H9 (cell line): ENCODE measurements around the gene MYOM3. TPM values are rescaled to one million over a fixed set of nuclear protein-coding genes. Genes with fewer than 3 reads are reported as not detected.

Experiments used
- DNase-seq: peaks from one replicate; pipeline ENCODE4 v3.0.0-alpha.2; 2017
- H2AFZ ChIP-seq: one replicate; pipeline ENCODE4 v1.6.1; 2013; ENCODE audit warnings: mild to moderate bottlenecking, low read length, control low read depth, moderate library complexity
- H2AK5ac ChIP-seq: 2 replicates; pipeline ENCODE4 v1.6.1; 2013; ENCODE audit warnings: low read length, control low read depth, mixed read lengths; ENCODE audit not compliant: insufficient read length
- H2BK120ac ChIP-seq: one replicate; pipeline ENCODE4 v1.6.1; 2013; ENCODE audit warnings: low read depth, mild to moderate bottlenecking, low read length, control low read depth, inconsistent platforms; ENCODE audit not compliant: poor library complexity, severe bottlenecking
- H2BK12ac ChIP-seq: 2 replicates; pipeline ENCODE4 v1.6.1; 2013; ENCODE audit warnings: low read length, control low read depth, mixed read lengths, low read depth; ENCODE audit not compliant: insufficient read length
- H2BK15ac ChIP-seq: 2 replicates; pipeline ENCODE4 v1.6.1; 2013; ENCODE audit warnings: low read depth, low read length, control low read depth
- H2BK20ac ChIP-seq: one replicate; pipeline ENCODE4 v1.6.1; 2013; ENCODE audit warnings: low read depth, mild to moderate bottlenecking, low read length, control low read depth, inconsistent platforms; ENCODE audit not compliant: poor library complexity, severe bottlenecking
- H2BK5ac ChIP-seq: 2 replicates; pipeline ENCODE4 v1.6.1; 2013; ENCODE audit warnings: low read length, control low read depth, mixed read lengths; ENCODE audit not compliant: insufficient read length
- H3K14ac ChIP-seq: 2 replicates; pipeline ENCODE4 v1.6.1; 2013; ENCODE audit warnings: low read length, control low read depth; ENCODE audit not compliant: insufficient read depth
- H3K18ac ChIP-seq: 2 replicates; pipeline ENCODE4 v1.6.1; 2013; ENCODE audit warnings: low read depth, mild to moderate bottlenecking, mixed read lengths, low read length, control low read depth; ENCODE audit not compliant: insufficient read length
- H3K23ac ChIP-seq: 2 replicates; pipeline ENCODE4 v1.6.1; 2013; ENCODE audit warnings: low read length, control low read depth, mixed read lengths, low read depth; ENCODE audit not compliant: insufficient read length
- H3K23me2 ChIP-seq: 2 replicates; pipeline ENCODE4 v1.6.1; 2013; ENCODE audit warnings: low read depth, mild to moderate bottlenecking, mixed read lengths, low read length, control low read depth; ENCODE audit not compliant: insufficient read length, poor library complexity, severe bottlenecking
- H3K27ac ChIP-seq: 2 replicates; pipeline ENCODE4 v1.5.1; 2013; ENCODE audit warnings: low read length, control low read depth, mixed read lengths, low read depth; ENCODE audit not compliant: insufficient read length
- H3K27me3 ChIP-seq: 2 replicates; pipeline ENCODE4 v1.6.1; 2013; ENCODE audit warnings: low read length, control low read depth, inconsistent platforms; ENCODE audit not compliant: insufficient read depth
- H3K4ac ChIP-seq: 2 replicates; pipeline ENCODE4 v1.6.1; 2013; ENCODE audit warnings: low read depth, mild to moderate bottlenecking, control low read depth, inconsistent platforms, low read length, moderate library complexity
- H3K4me1 ChIP-seq: 2 replicates; pipeline ENCODE4 v1.6.1; 2013; ENCODE audit warnings: low read length, control low read depth, inconsistent platforms; ENCODE audit not compliant: insufficient read depth
- H3K4me2 ChIP-seq: 2 replicates; pipeline ENCODE4 v1.6.1; 2013; ENCODE audit warnings: low read length, control low read depth, mixed read lengths; ENCODE audit not compliant: insufficient read length, insufficient read depth
- H3K56ac ChIP-seq: 2 replicates; pipeline ENCODE4 v1.6.1; 2013; ENCODE audit warnings: low read depth, mild to moderate bottlenecking, mixed read lengths, low read length, control low read depth; ENCODE audit not compliant: insufficient read length
- H3K79me1 ChIP-seq: 2 replicates; pipeline ENCODE4 v1.6.1; 2013; ENCODE audit warnings: low read depth, mild to moderate bottlenecking, moderate library complexity, low read length, control low read depth, inconsistent platforms; ENCODE audit not compliant: insufficient read depth, poor library complexity, severe bottlenecking
- H3K79me2 ChIP-seq: 2 replicates; pipeline ENCODE4 v1.6.1; 2013; ENCODE audit warnings: low read length, control low read depth, inconsistent platforms; ENCODE audit not compliant: insufficient read depth
- H3K9ac ChIP-seq: 2 replicates; pipeline ENCODE4 v1.6.1; 2013; ENCODE audit warnings: low read length, control low read depth, mixed read lengths; ENCODE audit not compliant: insufficient read length; ENCODE audit errors: extremely low read depth
- H3K9me3 ChIP-seq: one replicate; pipeline ENCODE4 v1.6.1; 2013; ENCODE audit warnings: low read depth, low read length, inconsistent platforms; ENCODE audit not compliant: control insufficient read depth
- H3T11ph ChIP-seq: one replicate; pipeline ENCODE4 v1.6.1; 2013; ENCODE audit warnings: mild to moderate bottlenecking, low read length, control low read depth, inconsistent platforms
- H4K20me1 ChIP-seq: one replicate; pipeline ENCODE4 v1.6.1; 2013; ENCODE audit not compliant: control insufficient read depth, insufficient read length, insufficient read depth
- H4K5ac ChIP-seq: 2 replicates; pipeline ENCODE4 v1.6.1; 2013; ENCODE audit warnings: low read depth, mild to moderate bottlenecking, mixed read lengths, low read length, control low read depth; ENCODE audit not compliant: insufficient read length
- H4K8ac ChIP-seq: replicated peaks from 2 replicates; pipeline ENCODE4 v1.6.1; 2013; ENCODE audit warnings: low read length, control low read depth, mixed read lengths, low read depth; ENCODE audit not compliant: insufficient read length
- H4K91ac ChIP-seq: 2 replicates; pipeline ENCODE4 v1.6.1; 2013; ENCODE audit warnings: low read depth, mild to moderate bottlenecking, moderate library complexity, mixed read lengths, low read length, control low read depth; ENCODE audit not compliant: insufficient read length
- H3K27ac Mint-ChIP-seq, 3 experiments: 2 replicates in 2 of 3; 3 replicates in 1 of 3; pipeline ENCODE4 v1.8.0; 2020 to 2021; ENCODE audit warnings: mixed read lengths in 3 of 3, mild to moderate bottlenecking in 1 of 3, moderate library complexity in 1 of 3
- H3K27me3 Mint-ChIP-seq: 2 replicates; pipeline ENCODE4 v1.8.0; 2021; ENCODE audit warnings: low read depth, mild to moderate bottlenecking, moderate library complexity, mixed read lengths
- H3K36me3 Mint-ChIP-seq, 3 experiments: 2 replicates in 2 of 3; 3 replicates in 1 of 3; pipeline ENCODE4 v1.8.0; 2020 to 2021; ENCODE audit warnings: low read depth in 3 of 3, mixed read lengths in 3 of 3; ENCODE audit not compliant: insufficient read depth in 1 of 3
- H3K4me1 Mint-ChIP-seq, 2 experiments: 2 replicates each; pipeline ENCODE4 v1.8.0; 2020; ENCODE audit warnings: mixed read lengths in 2 of 2
- H3K4me3 Mint-ChIP-seq, 2 experiments: 2 replicates in 1 of 2; 3 replicates in 1 of 2; pipeline ENCODE4 v1.8.0; 2020 to 2021; ENCODE audit warnings: mild to moderate bottlenecking in 2 of 2, mixed read lengths in 2 of 2, moderate library complexity in 1 of 2
- H3K9me3 Mint-ChIP-seq, 2 experiments: 2 replicates in 1 of 2; 3 replicates in 1 of 2; pipeline ENCODE4 v1.8.0; 2020; ENCODE audit warnings: mild to moderate bottlenecking in 2 of 2, mixed read lengths in 2 of 2, moderate library complexity in 1 of 2
- CTCF ChIP-seq: fragments of 200-600 bp; sonication (generic); conservative IDR thresholded peaks from 3 replicates; pipeline ENCODE4 v1.8.0; 2021; ENCODE audit warnings: antibody characterized with exemption, mild to moderate bottlenecking
- WGBS: extraction: QIAGEN DNeasy Blood & Tissue Kit; methylation state at CpG from one replicate; pipeline ENCODE4 v1.1.7; 2013; ENCODE audit warnings: missing lambda C conversion rate, low lambda C conversion rate, mixed read lengths; ENCODE audit not compliant: insufficient read length; ENCODE audit errors: extremely low coverage; 5-methylcytosine and 5-hydroxymethylcytosine counted together
- total RNA-seq: library from RNA; stranded (reverse); gene quantifications from 2 replicates; pipeline ENCODE4 v1.2.1, GENCODE V29; 2021

Gene MYOM3
- total RNA-seq, 1 experiment from 2014 or later, result 0.11 TPM

GRCh38 chr1:24105368-24106160, 6.4 kb downstream of the MYOM3 start:
- Mint-ChIP-seq H3K27ac (peak overlapping the region in 1 of 3 experiments; percentile 44; a peak in 1 of 7 replicates), H3K9me3 (no peaks in the 10 kb centered on the region), H3K4me3 (no peak overlapping the region), H3K4me1 (peaks cover 4 to 20% of the 10 kb centered on the region in 2 experiments; a peak in 2 of 4 replicates), H3K36me3 (no peaks in the 10 kb centered on the region), H3K27me3 (0 out of 2 replicates have a peak, but pooled peaks cover 2% of the 10 kb centered on the region)
- Histone ChIP-seq H3K23ac (no peak overlapping the region), H2BK12ac (no peak overlapping the region), H2BK5ac (no peak overlapping the region), H3K56ac (no peak overlapping the region), H3K79me2 (no peaks in the 10 kb centered on the region), H2AK5ac (no peak overlapping the region), H2BK120ac (no peak overlapping the region), H4K91ac (no peak overlapping the region), H2BK20ac (no peak overlapping the region), H3K4me1 (no peaks in the 10 kb centered on the region), H3K4ac (no peak overlapping the region), H3K27ac (no peak overlapping the region), H3K9ac (no peak overlapping the region), H3T11ph (no peak overlapping the region), H3K9me3 (no peaks in the 10 kb centered on the region), H4K8ac (no peak overlapping the region), H3K4me2 (no peak overlapping the region), H3K23me2 (no peaks in the 10 kb centered on the region), H4K5ac (no peak overlapping the region), H2AFZ (no peak overlapping the region), H2BK15ac (no peak overlapping the region), H3K18ac (no peak overlapping the region), H3K27me3 (no peaks in the 10 kb centered on the region), H3K14ac (no peak overlapping the region; the same call in 1 of the 2 replicates), H3K79me1 (no peaks in the 10 kb centered on the region), H4K20me1 (no peaks in the 10 kb centered on the region)
- no peak for TF ChIP-seq CTCF
- no CpG with 5 or more reads among the region's 19 CpGs for WGBS
- DNase-seq, result no peak
